Stimulated activated CD4-positive, alpha-beta T cell treated with anti-CD3 and anti-CD28 coated beads, Interleukin-12 subunit alpha, Interleukin-12 subunit beta, amount 100 ng/mL, for 48 hours (primary cell): ENCODE measurements around the gene MGAM2.

ENCODE experiments used
- DNase-seq, 3 donors: peaks; one replicate each; pipeline ENCODE4 v3.0.0-alpha.2; 2020; ENCODE audit warnings: low read depth in 2 of 3, low spot score in 1 of 3

Gene MGAM2

GRCh38 chr7:142263598-142264380 is 152.3 kb downstream of the MGAM2 start:
- DNase-seq = no peak
